ENCODE data around the gene SPAG17. TPM values are rescaled to one million over a fixed set of nuclear protein-coding genes. Genes with fewer than 3 reads are reported as not detected.

SPAG17 gene
- total RNA-seq, 1 experiment from 2014 or later = not detected

DNA sequence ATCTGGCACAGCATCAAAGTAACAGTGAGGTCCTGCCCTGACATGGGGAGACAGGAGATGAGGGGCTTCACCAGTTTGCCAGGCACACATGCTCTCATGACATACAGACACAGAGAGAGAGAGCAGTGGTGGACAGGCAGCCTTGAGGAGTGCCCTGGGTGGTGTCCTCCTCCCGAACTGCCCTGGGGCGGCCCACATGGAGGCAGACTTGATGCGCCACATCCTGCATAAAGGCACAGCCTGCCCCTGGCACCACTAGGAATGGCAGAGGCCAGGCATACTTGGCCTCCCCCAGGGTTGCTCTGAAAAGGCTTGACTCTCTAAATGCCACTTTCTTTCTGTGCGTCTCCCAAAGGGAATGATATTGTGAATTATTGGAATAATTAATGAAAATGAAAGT lies 67.5 kb downstream of the SPAG17 start:
- Histone ChIP-seq H3K79me2 (ENCODE audit: insufficient read depth, low read length) (no peaks in the 10 kb centered on the region), H3K9me2 (ENCODE audit: insufficient read depth) (no peaks in the 10 kb centered on the region), H4K20me1 (ENCODE audit: insufficient read depth) (no peaks in the 10 kb centered on the region), H2AFZ (ENCODE audit: low read depth, low read length, poor library complexity, severe bottlenecking) (no peak overlapping the region), H3K4me1 (ENCODE audit: control insufficient read depth in 1 of 2, insufficient read depth in 2 of 2, low read length in 2 of 2) (no peaks in the 10 kb centered on the region), H3K27me3 (ENCODE audit: insufficient read depth, low read length) (peaks cover 23% of the 10 kb centered on the region), H3K9ac (ENCODE audit: low read length) (no peak overlapping the region), H3K27ac (ENCODE audit: low read depth, low read length) (no peak overlapping the region), H3K36me3 (ENCODE audit: control insufficient read depth in 1 of 2, insufficient read depth in 2 of 2, low read length in 2 of 2) (no peaks in the 10 kb centered on the region), H3K4me2 (ENCODE audit: low read length) (no peak overlapping the region), H3K4me3 (replicated peaks in 1 of 2; ENCODE audit: low read depth in 1 of 2, low read length in 2 of 2) (no peak overlapping the region), H3K9me3 (ENCODE audit: control insufficient read depth in 1 of 2, insufficient read depth in 1 of 2, low read depth in 1 of 2, low read length in 2 of 2) (no peaks in the 10 kb centered on the region)
- DNase-seq (ENCODE audit: low read depth, low spot score) = no peak
- no peak for ATAC-seq
- ChIA-PET RAD21 (ENCODE audit: low non-redundant PET in 1 of 2, low total read pairs in 2 of 2, uncharacterized antibody in 2 of 2, unreplicated experiment in 2 of 2) (no interaction called here), CTCF (no interaction called here), POLR2A (no interaction called here)
- TF ChIP-seq EGR1 (IDR thresholded peaks at IDR 0.05; ENCODE audit: low read depth) = no peak
- TF ChIP-seq, protein P1, sequence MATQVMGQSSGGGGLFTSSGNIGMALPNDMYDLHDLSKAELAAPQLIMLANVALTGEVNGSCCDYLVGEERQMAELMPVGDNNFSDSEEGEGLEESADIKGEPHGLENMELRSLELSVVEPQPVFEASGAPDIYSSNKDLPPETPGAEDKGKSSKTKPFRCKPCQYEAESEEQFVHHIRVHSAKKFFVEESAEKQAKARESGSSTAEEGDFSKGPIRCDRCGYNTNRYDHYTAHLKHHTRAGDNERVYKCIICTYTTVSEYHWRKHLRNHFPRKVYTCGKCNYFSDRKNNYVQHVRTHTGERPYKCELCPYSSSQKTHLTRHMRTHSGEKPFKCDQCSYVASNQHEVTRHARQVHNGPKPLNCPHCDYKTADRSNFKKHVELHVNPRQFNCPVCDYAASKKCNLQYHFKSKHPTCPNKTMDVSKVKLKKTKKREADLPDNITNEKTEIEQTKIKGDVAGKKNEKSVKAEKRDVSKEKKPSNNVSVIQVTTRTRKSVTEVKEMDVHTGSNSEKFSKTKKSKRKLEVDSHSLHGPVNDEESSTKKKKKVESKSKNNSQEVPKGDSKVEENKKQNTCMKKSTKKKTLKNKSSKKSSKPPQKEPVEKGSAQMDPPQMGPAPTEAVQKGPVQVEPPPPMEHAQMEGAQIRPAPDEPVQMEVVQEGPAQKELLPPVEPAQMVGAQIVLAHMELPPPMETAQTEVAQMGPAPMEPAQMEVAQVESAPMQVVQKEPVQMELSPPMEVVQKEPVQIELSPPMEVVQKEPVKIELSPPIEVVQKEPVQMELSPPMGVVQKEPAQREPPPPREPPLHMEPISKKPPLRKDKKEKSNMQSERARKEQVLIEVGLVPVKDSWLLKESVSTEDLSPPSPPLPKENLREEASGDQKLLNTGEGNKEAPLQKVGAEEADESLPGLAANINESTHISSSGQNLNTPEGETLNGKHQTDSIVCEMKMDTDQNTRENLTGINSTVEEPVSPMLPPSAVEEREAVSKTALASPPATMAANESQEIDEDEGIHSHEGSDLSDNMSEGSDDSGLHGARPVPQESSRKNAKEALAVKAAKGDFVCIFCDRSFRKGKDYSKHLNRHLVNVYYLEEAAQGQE (IDR thresholded peaks at IDR 0.05; ENCODE audit: low read depth) = no peak
- no peak for TF ChIP-seq YY1 (IDR thresholded peaks at IDR 0.05; ENCODE audit: extremely low read depth, insufficient replicate concordance, low read depth, low read length)
- no peak for TF ChIP-seq MAX (IDR thresholded peaks at IDR 0.05)
- no peak for TF ChIP-seq SP1 (IDR thresholded peaks at IDR 0.05; ENCODE audit: low read depth)
- TF ChIP-seq, protein P2, sequence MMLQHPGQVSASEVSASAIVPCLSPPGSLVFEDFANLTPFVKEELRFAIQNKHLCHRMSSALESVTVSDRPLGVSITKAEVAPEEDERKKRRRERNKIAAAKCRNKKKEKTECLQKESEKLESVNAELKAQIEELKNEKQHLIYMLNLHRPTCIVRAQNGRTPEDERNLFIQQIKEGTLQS (IDR thresholded peaks at IDR 0.05) = no peak
- no peak for TF ChIP-seq RAD21 (IDR thresholded peaks at IDR 0.05; ENCODE audit: low read depth)
- BruUV-seq (replicated peaks) = no TSS peak
- intact Hi-C loops (cut with micrococcal nuclease) = no loop called here

Measured in HCT116 (cell line).